ENCODE data around the gene TXNL1. TPM values are rescaled to one million over a fixed set of nuclear protein-coding genes. Genes with fewer than 3 reads are reported as not detected.

The TXNL1 gene
- total RNA-seq, 2 experiments from 2014 or later = 72.8 to 74.5 TPM

GRCh38 chr18:56562479-56562878, 75.9 kb downstream of the TXNL1 start:
- DNase-seq = no peak
- no peak overlapping the region for H3K4me3 Mint-ChIP-seq
- peaks cover 1% of the 10 kb centered on the region for H3K27me3 Mint-ChIP-seq
- no peak overlapping the region for H3K27ac Mint-ChIP-seq
- no peaks in the 10 kb centered on the region for H3K9me3 Mint-ChIP-seq
- TF ChIP-seq, protein P1, sequence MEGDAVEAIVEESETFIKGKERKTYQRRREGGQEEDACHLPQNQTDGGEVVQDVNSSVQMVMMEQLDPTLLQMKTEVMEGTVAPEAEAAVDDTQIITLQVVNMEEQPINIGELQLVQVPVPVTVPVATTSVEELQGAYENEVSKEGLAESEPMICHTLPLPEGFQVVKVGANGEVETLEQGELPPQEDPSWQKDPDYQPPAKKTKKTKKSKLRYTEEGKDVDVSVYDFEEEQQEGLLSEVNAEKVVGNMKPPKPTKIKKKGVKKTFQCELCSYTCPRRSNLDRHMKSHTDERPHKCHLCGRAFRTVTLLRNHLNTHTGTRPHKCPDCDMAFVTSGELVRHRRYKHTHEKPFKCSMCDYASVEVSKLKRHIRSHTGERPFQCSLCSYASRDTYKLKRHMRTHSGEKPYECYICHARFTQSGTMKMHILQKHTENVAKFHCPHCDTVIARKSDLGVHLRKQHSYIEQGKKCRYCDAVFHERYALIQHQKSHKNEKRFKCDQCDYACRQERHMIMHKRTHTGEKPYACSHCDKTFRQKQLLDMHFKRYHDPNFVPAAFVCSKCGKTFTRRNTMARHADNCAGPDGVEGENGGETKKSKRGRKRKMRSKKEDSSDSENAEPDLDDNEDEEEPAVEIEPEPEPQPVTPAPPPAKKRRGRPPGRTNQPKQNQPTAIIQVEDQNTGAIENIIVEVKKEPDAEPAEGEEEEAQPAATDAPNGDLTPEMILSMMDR (IDR thresholded peaks at IDR 0.05) = no peak
- H3K4me1 Mint-ChIP-seq (ENCODE audit: low read depth) = no peaks in the 10 kb centered on the region
- CTCF ChIA-PET = no interaction called here
- intact Hi-C loops (cut with micrococcal nuclease) = no loop called here
- POLR2A ChIA-PET = no interaction called here
- ATAC-seq = no peak
- no peaks in the 10 kb centered on the region for H3K36me3 Mint-ChIP-seq (ENCODE audit: low read depth)

DNA sequence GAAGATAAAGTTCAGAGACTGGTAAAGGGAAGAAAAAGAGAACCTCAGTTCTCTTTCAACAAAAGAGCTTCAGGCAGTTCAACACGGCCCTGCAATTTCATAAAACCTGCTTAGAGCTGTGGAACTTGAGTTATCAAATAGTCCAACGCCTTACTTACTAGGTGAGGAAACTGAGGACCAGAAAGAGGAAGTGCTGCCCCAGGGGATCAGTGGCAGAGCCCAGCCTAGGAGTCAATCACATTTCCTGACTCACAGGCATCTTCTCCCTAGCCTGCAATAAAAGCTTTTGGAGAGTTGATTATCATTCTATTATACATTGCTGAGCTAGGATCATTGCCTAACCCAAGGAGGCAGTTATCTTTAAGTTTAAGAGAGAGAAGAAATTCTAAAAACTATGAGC, 77.4 kb downstream of the TXNL1 start:
- peaks cover 1% of the 10 kb centered on the region for H3K27me3 Mint-ChIP-seq
- intact Hi-C loops (cut with micrococcal nuclease) = no loop called here
- no peak overlapping the region for H3K27ac Mint-ChIP-seq
- H3K4me3 Mint-ChIP-seq = no peak overlapping the region
- no peaks in the 10 kb centered on the region for H3K9me3 Mint-ChIP-seq
- ChIA-PET POLR2A (interaction anchor here (0.6 kb wide), 1 partner anchor 60 kb away, joined by 3 read pairs; no protein-coding TSS in a partner anchor), CTCF (interaction anchor here (0.6 kb wide), 1 partner anchor 987 kb away, joined by 3 read pairs; no protein-coding TSS in a partner anchor)
- TF ChIP-seq, protein P1 (IDR thresholded peaks at IDR 0.05) = no peak
- ATAC-seq (no peak), DNase-seq (no peak)
- no peaks in the 10 kb centered on the region for H3K4me1 Mint-ChIP-seq (ENCODE audit: low read depth)
- no peaks in the 10 kb centered on the region for H3K36me3 Mint-ChIP-seq (ENCODE audit: low read depth)

GRCh38 chr18:56559044-56559443, 79.3 kb downstream of the TXNL1 start:
- ATAC-seq = no peak
- Mint-ChIP-seq H3K36me3 (ENCODE audit: low read depth) (no peaks in the 10 kb centered on the region), H3K27ac (no peak overlapping the region), H3K27me3 (peaks cover 1% of the 10 kb centered on the region), H3K4me3 (no peak overlapping the region), H3K4me1 (ENCODE audit: low read depth) (no peaks in the 10 kb centered on the region), H3K9me3 (no peaks in the 10 kb centered on the region)
- POLR2A ChIA-PET = no interaction called here
- no peak for DNase-seq
- TF ChIP-seq, protein P1 (IDR thresholded peaks at IDR 0.05) = no peak
- intact Hi-C loops (cut with micrococcal nuclease) = no loop called here
- CTCF ChIA-PET = no interaction called here

- H3K4me3 Mint-ChIP-seq = no peak overlapping the region
- H3K9me3 Mint-ChIP-seq = no peaks in the 10 kb centered on the region
- TF ChIP-seq, protein P1 (IDR thresholded peaks at IDR 0.05) = no peak
- no peak overlapping the region for H3K27ac Mint-ChIP-seq
- ATAC-seq = no peak
- intact Hi-C loops (cut with micrococcal nuclease) = no loop called here
- CTCF ChIA-PET = no interaction called here
- DNase-seq = no peak
- H3K27me3 Mint-ChIP-seq = peaks cover 1% of the 10 kb centered on the region
- H3K4me1 Mint-ChIP-seq (ENCODE audit: low read depth) = no peaks in the 10 kb centered on the region
- POLR2A ChIA-PET = no interaction called here
- no peaks in the 10 kb centered on the region for H3K36me3 Mint-ChIP-seq (ENCODE audit: low read depth)
These were observed 81.5 kb downstream of the TXNL1 start for GRCh38 chr18:56556907-56557306.

DNA sequence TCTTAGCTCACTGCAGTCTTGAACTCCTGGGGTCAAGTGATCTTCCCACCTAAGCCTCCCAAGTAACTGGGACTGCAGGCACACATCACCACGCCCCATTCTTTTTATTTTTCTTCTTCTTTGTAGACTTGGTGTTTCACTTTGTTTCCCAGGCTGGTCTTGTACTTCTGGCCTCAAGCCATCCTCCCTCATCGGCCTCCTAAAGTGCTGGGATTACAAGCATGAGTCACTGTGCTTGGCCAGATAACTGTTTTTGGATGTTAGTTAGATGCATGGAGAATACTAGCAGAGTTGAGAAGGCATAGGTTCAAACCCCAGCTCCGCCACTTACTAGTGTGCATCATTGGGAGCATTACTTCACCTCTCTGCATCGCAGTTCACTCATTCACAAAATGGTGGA, 88.3 kb downstream of the TXNL1 start:
- ChIA-PET CTCF (no interaction called here), POLR2A (no interaction called here)
- no peak for ATAC-seq
- H3K4me3 Mint-ChIP-seq = no peak overlapping the region
- H3K36me3 Mint-ChIP-seq (ENCODE audit: low read depth) = no peaks in the 10 kb centered on the region
- H3K9me3 Mint-ChIP-seq = no peaks in the 10 kb centered on the region
- no peaks in the 10 kb centered on the region for H3K27me3 Mint-ChIP-seq
- H3K4me1 Mint-ChIP-seq (ENCODE audit: low read depth) = no peaks in the 10 kb centered on the region
- intact Hi-C loops (cut with micrococcal nuclease) = no loop called here
- DNase-seq = no peak
- no peak overlapping the region for H3K27ac Mint-ChIP-seq
- TF ChIP-seq, protein P1 (IDR thresholded peaks at IDR 0.05) = no peak

Other genes starting within 250 kb of the TXNL1 start
- gene WDR7, start 12.8 kb upstream of the TXNL1 start, total RNA-seq = 10 to 100 TPM; 16.0 to 19.0 TPM